Adrenal gland (tissue), 12 donors: ENCODE data around the gene MLST8. TPM values are rescaled to one million over a fixed set of nuclear protein-coding genes. Genes with fewer than 3 reads are reported as not detected.

Source experiments
- DNase-seq, 7 donors: peaks; one replicate each; pipeline ENCODE4 v3.0.0-alpha.2; 2019 to 2020
- H3K27ac ChIP-seq, 5 donors: fragments of 200-600 bp; sonication (generic) in 4 of 5; 1 replicate in 3 of 5; 2 replicates in 2 of 5; pipeline versions ENCODE4 v1.5.1 to v1.8.0; 2016 to 2020; ENCODE audit warnings: mild to moderate bottlenecking in 1 of 5
- H3K27me3 ChIP-seq: fragments of 200-600 bp; 2 replicates; pipeline ENCODE4 v1.8.0; 2021
- H3K36me3 ChIP-seq, 2 donors: fragments of 200-600 bp; replicated peaks in 1 of 2; 1 replicate in 1 of 2; 2 replicates in 1 of 2; pipeline versions ENCODE4 v1.5.1 to v1.8.0; 2018 to 2022
- H3K4me1 ChIP-seq, 2 donors: fragments of 200-600 bp; replicated peaks in 1 of 2; 1 replicate in 1 of 2; 2 replicates in 1 of 2; pipeline versions ENCODE4 v1.5.1 to v1.8.0; 2018 to 2021
- H3K4me3 ChIP-seq, 4 donors: fragments of 200-600 bp; sonication (generic) in 3 of 4; one replicate each; pipeline ENCODE4 v1.5.1; 2016 to 2018
- H3K9me3 ChIP-seq, 3 donors: fragments of 200-600 bp; sonication (generic) in 1 of 3; replicated peaks in 1 of 3; 1 replicate in 2 of 3; 2 replicates in 1 of 3; pipeline versions ENCODE4 v1.5.1 to v1.8.0; 2016 to 2021
- POLR2A ChIP-seq, 2 donors: fragments of 450-650 bp; IDR thresholded peaks; one replicate each; pipeline ENCODE4 v1.6.1; 2017; ENCODE audit warnings: antibody characterized with exemption in 2 of 2, mild to moderate bottlenecking in 2 of 2, moderate library complexity in 1 of 2
- WGBS, 4 donors: extraction: QIAGEN DNeasy Blood & Tissue Kit in 2 of 4; methylation state at CpG; one replicate each; pipeline versions ENCODE4 v1.1.5 to v1.1.7; 2013 to 2017; 5-methylcytosine and 5-hydroxymethylcytosine counted together
- intact Hi-C, 2 donors: fragments of 100-400 bp; cut with DNase I; formaldehyde crosslinking; loops; one replicate each; pipeline versions ENCODE4 v1.14.1 to v1.15.0; 2022 to 2023
- polyA plus RNA-seq, 3 donors: library from polyadenylated mRNA; stranded (reverse); fragments of 200-250 nt in 2 of 3; fragments of 350-450 nt in 1 of 3; fragmentation: Illumina TruSeq in 1 of 3; extraction: RNeasy Lipid Tissue Mini Kit (QIAGEN cat#74804) in 1 of 3; gene quantifications; one replicate each; pipeline ENCODE4 v1.2.3, GENCODE V29; 2013 to 2014
- total RNA-seq, 9 donors: library from RNA; depleted of rRNA in 4 of 9; stranded (reverse); fragments of >200 nt in 4 of 9; fragments of 120-200 nt in 1 of 9; fragmentation: NEBNext Ultra II Directional in 1 of 9; extraction: Animal tissue kit (Norgen Biotek cat#: 25700) in 1 of 9; gene quantifications; one replicate each; pipeline versions ENCODE4 v1.1.0 to v1.2.4, GENCODE V29; 2013 to 2023
- TF ChIP-seq, protein P1 (sequence below), 6 experiments: fragments of 450-650 bp in 4 of 6; fragments of 200-600 bp in 2 of 6; sonication (generic) in 1 of 6; IDR thresholded peaks; 1 replicate in 5 of 6; 2 replicates in 1 of 6; pipeline versions ENCODE4 v1.5.1 to v1.8.0; 2016 to 2021; ENCODE audit warnings: antibody characterized with exemption in 6 of 6, mild to moderate bottlenecking in 2 of 6, moderate library complexity in 1 of 6
- donor health status: healthy with polysubstance abuse.
- donor health status: Bipolar disorder and iron deficiency.
- donor health status: DM: yes; HTN: yes; CAD: no.
- donor health status: DM: no; HTN: no; CAD: no.
- donor health status: DM: no; HTN: no; CAD: no.
- donor health status: DM: yes; HTN: yes; CAD: no.

MLST8 gene
- total and polyA plus RNA-seq, 12 donors, result 21.9 to 116 (median 57.2) TPM

- Histone ChIP-seq H3K27ac (no peak overlapping the region), H3K4me1 (peaks cover 15 to 29% of the 10 kb centered on the region in 2 donors), H3K36me3 (peaks cover 0 to 45% of the 10 kb centered on the region in 2 donors), H3K27me3 (no peaks in the 10 kb centered on the region), H3K9me3 (no peaks in the 10 kb centered on the region), H3K4me3 (no peak overlapping the region)
- TF ChIP-seq, protein P1, sequence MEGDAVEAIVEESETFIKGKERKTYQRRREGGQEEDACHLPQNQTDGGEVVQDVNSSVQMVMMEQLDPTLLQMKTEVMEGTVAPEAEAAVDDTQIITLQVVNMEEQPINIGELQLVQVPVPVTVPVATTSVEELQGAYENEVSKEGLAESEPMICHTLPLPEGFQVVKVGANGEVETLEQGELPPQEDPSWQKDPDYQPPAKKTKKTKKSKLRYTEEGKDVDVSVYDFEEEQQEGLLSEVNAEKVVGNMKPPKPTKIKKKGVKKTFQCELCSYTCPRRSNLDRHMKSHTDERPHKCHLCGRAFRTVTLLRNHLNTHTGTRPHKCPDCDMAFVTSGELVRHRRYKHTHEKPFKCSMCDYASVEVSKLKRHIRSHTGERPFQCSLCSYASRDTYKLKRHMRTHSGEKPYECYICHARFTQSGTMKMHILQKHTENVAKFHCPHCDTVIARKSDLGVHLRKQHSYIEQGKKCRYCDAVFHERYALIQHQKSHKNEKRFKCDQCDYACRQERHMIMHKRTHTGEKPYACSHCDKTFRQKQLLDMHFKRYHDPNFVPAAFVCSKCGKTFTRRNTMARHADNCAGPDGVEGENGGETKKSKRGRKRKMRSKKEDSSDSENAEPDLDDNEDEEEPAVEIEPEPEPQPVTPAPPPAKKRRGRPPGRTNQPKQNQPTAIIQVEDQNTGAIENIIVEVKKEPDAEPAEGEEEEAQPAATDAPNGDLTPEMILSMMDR (IDR thresholded peaks at IDR 0.05), result no peak
- TF ChIP-seq POLR2A (IDR thresholded peaks at IDR 0.05), result no peak
- WGBS, 4 donors, result 88 to 95% (median 91%) methylated on average over 14 to 25 of the region's 25 CpGs
- intact Hi-C loops, result no loop called here
- no peak for DNase-seq
Observed at GRCh38 chr16:2228161-2228824, 23.0 kb downstream of the MLST8 start.

DNA sequence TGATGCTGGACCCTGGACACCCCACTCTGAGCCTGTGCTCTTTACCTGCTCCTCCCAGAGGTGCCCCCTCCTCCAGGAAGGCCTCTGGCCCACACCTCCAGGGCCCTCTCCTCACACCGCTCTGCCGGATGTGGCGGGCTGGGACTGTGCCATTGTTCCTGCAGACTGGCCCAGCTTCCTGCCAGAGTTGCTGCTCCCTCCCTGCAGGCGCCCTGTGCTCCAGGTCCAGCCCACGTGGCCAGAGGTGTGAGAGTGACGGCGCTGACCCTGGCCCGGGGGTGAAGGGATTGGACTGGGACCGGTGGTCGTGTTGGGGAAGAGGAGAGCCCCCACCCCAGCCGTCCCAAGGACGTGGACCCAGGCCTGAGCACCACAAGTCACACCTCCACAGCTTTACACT is 23.8 kb downstream of the MLST8 start:
- Histone ChIP-seq H3K27ac (no peak overlapping the region), H3K4me3 (no peak overlapping the region), H3K4me1 (peaks cover 14 to 28% of the 10 kb centered on the region in 2 donors), H3K27me3 (no peaks in the 10 kb centered on the region), H3K36me3 (peaks cover 0 to 53% of the 10 kb centered on the region in 2 donors), H3K9me3 (no peaks in the 10 kb centered on the region)
- intact Hi-C loops, result no loop called here
- 75 to 83% (median 78%) methylated on average over 4 to 12 of the region's 12 CpGs for WGBS, 4 donors
- no peak for DNase-seq
- TF ChIP-seq, protein P1 (IDR thresholded peaks at IDR 0.05), result no peak
- TF ChIP-seq POLR2A (IDR thresholded peaks at IDR 0.05), result no peak

GRCh38 chr16:2229632-2230250 is 24.5 kb downstream of the MLST8 start:
- H3K9me3 ChIP-seq, result no peaks in the 10 kb centered on the region
- H3K27me3 ChIP-seq, result no peaks in the 10 kb centered on the region
- peaks cover 8 to 21% of the 10 kb centered on the region in 2 donors for H3K4me1 ChIP-seq
- DNase-seq, result no peak
- H3K36me3 ChIP-seq, result peaks cover 0 to 60% of the 10 kb centered on the region in 2 donors
- no peak overlapping the region for H3K4me3 ChIP-seq
- TF ChIP-seq, protein P1 (IDR thresholded peaks at IDR 0.05), result no peak
- 79 to 88% (median 85%) methylated on average over 3 to 23 of the region's 23 CpGs for WGBS, 4 donors
- H3K27ac ChIP-seq, result no peak overlapping the region
- intact Hi-C loops, result no loop called here

GRCh38 chr16:2230376-2230775 is 25.1 kb downstream of the MLST8 start:
- no peak overlapping the region for H3K4me3 ChIP-seq
- intact Hi-C loops, result no loop called here
- DNase-seq, result peak in 3 of 7 donors; percentile 48 to 64 (median 53)
- no peak for TF ChIP-seq POLR2A (IDR thresholded peaks at IDR 0.05)
- TF ChIP-seq, protein P1 (IDR thresholded peaks at IDR 0.05), result no peak
- H3K27me3 ChIP-seq, result no peaks in the 10 kb centered on the region
- H3K36me3 ChIP-seq, result peaks cover 0 to 66% of the 10 kb centered on the region in 2 donors
- WGBS, 4 donors, result 48 to 76% (median 56%) methylated on average over 7 to 13 of the region's 13 CpGs
- no peaks in the 10 kb centered on the region for H3K9me3 ChIP-seq
- peaks cover 6 to 16% of the 10 kb centered on the region in 2 donors for H3K4me1 ChIP-seq
- H3K27ac ChIP-seq, result no peak overlapping the region
